CD14-positive monocyte (primary cell): ENCODE results near the gene C6orf47. TPM values are rescaled to one million over a fixed set of nuclear protein-coding genes. Genes with fewer than 3 reads are reported as not detected.

ENCODE experiments used
- DNase-seq, 3 donors: peaks; one replicate each; pipeline ENCODE4 v3.0.0-alpha.2; 2011 to 2022
- H2AFZ ChIP-seq: 2 replicates; pipeline ENCODE4 v1.6.0; 2012; ENCODE audit warnings: mild to moderate bottlenecking, low read depth, low read length, inconsistent platforms; ENCODE audit not compliant: insufficient read depth, poor library complexity, severe bottlenecking
- H3K27ac ChIP-seq, 2 donors: 1 replicate in 1 of 2; 2 replicates in 1 of 2; pipeline ENCODE4 v1.5.1; 2012 to 2013; ENCODE audit warnings: low read length in 2 of 2, control low read depth in 1 of 2, inconsistent platforms in 1 of 2, low read depth in 1 of 2, mild to moderate bottlenecking in 1 of 2
- H3K27me3 ChIP-seq, 2 donors: one replicate each; pipeline versions ENCODE4 v1.6.0 to v1.6.1; 2011 to 2013; ENCODE audit warnings: low read length in 2 of 2; ENCODE audit not compliant: control insufficient read depth in 2 of 2, insufficient read depth in 2 of 2
- H3K36me3 ChIP-seq, 2 donors: replicated peaks in 1 of 2; 1 replicate in 1 of 2; 2 replicates in 1 of 2; pipeline versions ENCODE4 v1.5.1 to v1.6.1; 2012 to 2013; ENCODE audit warnings: low read length in 2 of 2, control low read depth in 1 of 2, inconsistent platforms in 1 of 2, mild to moderate bottlenecking in 1 of 2; ENCODE audit not compliant: insufficient read depth in 2 of 2, control insufficient read depth in 1 of 2
- H3K4me1 ChIP-seq, 2 donors: 1 replicate in 1 of 2; 2 replicates in 1 of 2; pipeline versions ENCODE4 v1.5.1 to v1.6.1; 2012 to 2013; ENCODE audit warnings: low read length in 2 of 2, control low read depth in 1 of 2, inconsistent platforms in 1 of 2, mild to moderate bottlenecking in 1 of 2, moderate library complexity in 1 of 2; ENCODE audit not compliant: insufficient read depth in 2 of 2, control insufficient read depth in 1 of 2
- H3K4me2 ChIP-seq: replicated peaks from 2 replicates; pipeline ENCODE3; 2012; ENCODE audit warnings: low read length, moderate library complexity, mild to moderate bottlenecking; ENCODE audit not compliant: poor library complexity, severe bottlenecking; ENCODE audit errors: extremely low read depth
- H3K4me3 ChIP-seq, 3 experiments: fragments of 200-600 bp in 1 of 3; sonication (generic) in 1 of 3; replicated peaks in 1 of 3; 1 replicate in 2 of 3; 2 replicates in 1 of 3; pipeline ENCODE4 v1.5.1; 2011 to 2013; ENCODE audit warnings: low read length in 3 of 3, mild to moderate bottlenecking in 3 of 3, control low read depth in 2 of 3, low read depth in 2 of 3, inconsistent platforms in 1 of 3, moderate library complexity in 1 of 3
- H3K79me2 ChIP-seq: 2 replicates; pipeline ENCODE4 v1.6.0; 2012; ENCODE audit warnings: mild to moderate bottlenecking, control low read depth, inconsistent platforms, low read length, moderate library complexity; ENCODE audit not compliant: insufficient read depth
- H3K9ac ChIP-seq: 2 replicates; pipeline ENCODE4 v1.6.0; 2017; ENCODE audit warnings: low read length, mild to moderate bottlenecking; ENCODE audit not compliant: insufficient read depth, poor library complexity, severe bottlenecking
- H3K9me3 ChIP-seq, 2 donors: replicated peaks in 1 of 2; 1 replicate in 1 of 2; 2 replicates in 1 of 2; pipeline versions ENCODE4 v1.5.1 to v1.6.1; 2012 to 2013; ENCODE audit warnings: low read length in 2 of 2, control low read depth in 1 of 2; ENCODE audit not compliant: control insufficient read depth in 1 of 2, insufficient read depth in 1 of 2
- H4K20me1 ChIP-seq: 2 replicates; pipeline ENCODE4 v1.6.0; 2012; ENCODE audit warnings: mild to moderate bottlenecking, low read length, control low read depth, moderate library complexity; ENCODE audit not compliant: insufficient read depth
- H3K27ac Mint-ChIP-seq, 7 donors: one replicate each; pipeline ENCODE4 v1.8.0; 2020; ENCODE audit warnings: mild to moderate bottlenecking in 7 of 7, mixed read lengths in 7 of 7, moderate library complexity in 6 of 7, inconsistent platforms in 2 of 7
- H3K27me3 Mint-ChIP-seq, 3 donors: one replicate each; pipeline ENCODE4 v1.8.0; 2021 to 2022; ENCODE audit warnings: low read depth in 3 of 3, mild to moderate bottlenecking in 3 of 3, mixed read lengths in 3 of 3, moderate library complexity in 3 of 3, inconsistent platforms in 1 of 3
- H3K36me3 Mint-ChIP-seq, 2 donors: one replicate each; pipeline ENCODE4 v1.8.0; 2020; ENCODE audit warnings: mixed read lengths in 2 of 2, inconsistent platforms in 1 of 2, mild to moderate bottlenecking in 1 of 2
- H3K4me1 Mint-ChIP-seq: one replicate; pipeline ENCODE4 v1.8.0; 2020; ENCODE audit warnings: mild to moderate bottlenecking, mixed read lengths
- H3K4me3 Mint-ChIP-seq, 2 donors: one replicate each; pipeline ENCODE4 v1.8.0; 2020; ENCODE audit warnings: mild to moderate bottlenecking in 2 of 2, mixed read lengths in 2 of 2, moderate library complexity in 1 of 2
- H3K9me3 Mint-ChIP-seq, 7 donors: one replicate each; pipeline ENCODE4 v1.8.0; 2020 to 2022; ENCODE audit warnings: mixed read lengths in 7 of 7, mild to moderate bottlenecking in 6 of 7, moderate library complexity in 6 of 7, inconsistent platforms in 2 of 7
- CTCF ChIP-seq: fragments of 200-600 bp; IDR thresholded peaks from one replicate; pipeline ENCODE4 v1.8.0; 2022; ENCODE audit warnings: antibody characterized with exemption, mild to moderate bottlenecking
- WGBS: methylation state at CpG from one replicate; pipeline ENCODE4 v1.1.5; 2013; ENCODE audit warnings: missing lambda C conversion rate; ENCODE audit not compliant: insufficient coverage; 5-methylcytosine and 5-hydroxymethylcytosine counted together
- intact Hi-C, 2 donors: fragments of 100-400 bp; cut with micrococcal nuclease; formaldehyde crosslinking; loops; one replicate each; pipeline versions ENCODE4 v1.15.0 to v1.15.1; 2023
- polyA plus RNA-seq, 3 donors: library from polyadenylated mRNA; depleted of rRNA in 1 of 3; unstranded in 2 of 3; stranded (reverse) in 1 of 3; fragments of 300-500 nt in 2 of 3; fragments of >200 nt in 1 of 3; fragmentation: Illumina TruSeq in 2 of 3; gene quantifications; 1 replicate in 2 of 3; 2 replicates in 1 of 3; pipeline ENCODE4 v1.2.3, GENCODE V29; 2012 to 2021

C6orf47 gene
- polyA plus RNA-seq, 3 donors = 8.0 to 23.4 (median 18.1) TPM

- H3K9me3 ChIP-seq = no peaks in the 10 kb centered on the region
- H3K36me3 ChIP-seq = peaks cover 30 to 61% of the 10 kb centered on the region in 2 donors
- Mint-ChIP-seq H3K27ac (peak overlapping the region; percentile 99 to 100 (median 100)), H3K27me3 (peaks cover 0 to 10% (median 5%) of the 10 kb centered on the region in 3 donors), H3K9me3 (no peaks in the 10 kb centered on the region), H3K36me3 (peaks cover 54 to 63% of the 10 kb centered on the region in 2 donors), H3K4me3 (peak overlapping the region; percentile 93 to 99), H3K4me1 (peaks cover 28% of the 10 kb centered on the region)
- peak; percentile 80 to 93 (median 88) for DNase-seq
- intact Hi-C loops = loop anchor here (1.0 to 2.0 kb wide), 2 partner anchors 14 to 31 kb away; partner anchors contain the start of gene PRRC2A (in 2 of the 2)
- peaks cover 83% of the 10 kb centered on the region for H3K79me2 ChIP-seq
- peaks cover 32% of the 10 kb centered on the region for H4K20me1 ChIP-seq
- WGBS = 4% methylated on average over 28 of the region's 29 CpGs
- TF ChIP-seq CTCF = no peak
- peak overlapping the region; percentile 48 to 87 (median 76) for H3K4me3 ChIP-seq
- H3K27me3 ChIP-seq = no peaks in the 10 kb centered on the region
- peaks cover 20 to 29% of the 10 kb centered on the region in 2 donors for H3K4me1 ChIP-seq
- peak overlapping the region; percentile 88 for H3K4me2 ChIP-seq
- peak overlapping the region; percentile 82 for H2AFZ ChIP-seq
- H3K27ac ChIP-seq = peak overlapping the region; percentile 95 to 98
- H3K9ac ChIP-seq = peak overlapping the region; percentile 95
Measured at GRCh38 chr6:31651602-31652191, 8.9 kb downstream of the C6orf47 start.

- no peak for DNase-seq
- Mint-ChIP-seq H3K4me1 (no peaks in the 10 kb centered on the region), H3K27ac (peak overlapping the region in 4 of 7 donors; percentile 27 to 67 (median 34)), H3K36me3 (peaks cover 87 to 99% of the 10 kb centered on the region in 2 donors), H3K27me3 (no peaks in the 10 kb centered on the region), H3K9me3 (no peaks in the 10 kb centered on the region), H3K4me3 (no peak overlapping the region)
- intact Hi-C loops = no loop called here
- H3K36me3 ChIP-seq = peaks cover 90 to 98% of the 10 kb centered on the region in 2 donors
- TF ChIP-seq CTCF = no peak
- H3K27ac ChIP-seq = no peak overlapping the region
- no peak overlapping the region for H3K4me3 ChIP-seq
- no peak overlapping the region for H3K9ac ChIP-seq
- no peak overlapping the region for H3K4me2 ChIP-seq
- WGBS = 98% methylated on average over 9 of the region's 9 CpGs
- H3K9me3 ChIP-seq = no peaks in the 10 kb centered on the region
- H3K4me1 ChIP-seq = no peaks in the 10 kb centered on the region
- no peaks in the 10 kb centered on the region for H3K27me3 ChIP-seq
- H4K20me1 ChIP-seq = peaks cover 71% of the 10 kb centered on the region
- no peak overlapping the region for H2AFZ ChIP-seq
- peaks cover 29% of the 10 kb centered on the region for H3K79me2 ChIP-seq
Measured at GRCh38 chr6:31645325-31645724, 15.3 kb downstream of the C6orf47 start.
